Body of pancreas (tissue), 4 donors: ENCODE measurements around the gene PPIL1. TPM values are rescaled to one million over a fixed set of nuclear protein-coding genes. Genes with fewer than 3 reads are reported as not detected.

Experiments
- ATAC-seq: fragments of 150-250 bp; one replicate; pipeline ENCODE4 v1.9.1; 2016
- DNase-seq, 4 donors: peaks; one replicate each; pipeline ENCODE4 v3.0.0-alpha.2; 2019
- H3K27ac ChIP-seq, 4 donors: fragments of 200-600 bp; sonication (generic); 1 replicate in 3 of 4; 2 replicates in 1 of 4; pipeline versions ENCODE4 v1.5.1 to v1.6.1; 2016 to 2019; ENCODE audit warnings: mild to moderate bottlenecking in 1 of 4, mixed read lengths in 1 of 4, moderate library complexity in 1 of 4
- H3K27me3 ChIP-seq, 2 donors: fragments of 200-600 bp; sonication (generic); one replicate each; pipeline ENCODE4 v1.6.0; 2016; ENCODE audit warnings: mild to moderate bottlenecking in 1 of 2
- H3K36me3 ChIP-seq, 2 donors: fragments of 200-600 bp; sonication (generic); replicated peaks in 1 of 2; 2 replicates each; pipeline ENCODE4 v1.5.1; 2016; ENCODE audit warnings: low read depth in 2 of 2; ENCODE audit not compliant: insufficient read depth in 1 of 2
- H3K4me1 ChIP-seq: fragments of 200-600 bp; sonication (generic); one replicate; pipeline ENCODE4 v1.6.0; 2016
- H3K4me3 ChIP-seq, 2 donors: fragments of 200-600 bp; sonication (generic); 1 replicate in 1 of 2; 2 replicates in 1 of 2; pipeline ENCODE4 v1.5.1; 2016 to 2019
- H3K9me3 ChIP-seq, 3 donors: fragments of 200-600 bp; sonication (generic); 1 replicate in 2 of 3; 2 replicates in 1 of 3; pipeline ENCODE4 v1.5.1; 2016
- CTCF ChIP-seq, 7 experiments: fragments of 450-650 bp in 4 of 7; fragments of 200-600 bp in 3 of 7; sonication (generic) in 3 of 7; IDR thresholded peaks; one replicate each; pipeline ENCODE4 v1.5.1; 2016 to 2019; ENCODE audit warnings: antibody characterized with exemption in 7 of 7
- POLR2A ChIP-seq, 3 donors: fragments of 450-650 bp; IDR thresholded peaks; one replicate each; pipeline ENCODE4 v1.6.1; 2016; ENCODE audit warnings: antibody characterized with exemption in 3 of 3, mild to moderate bottlenecking in 2 of 3
- WGBS, 2 donors: methylation state at CpG; one replicate each; pipeline ENCODE4 v1.1.5; 2017; 5-methylcytosine and 5-hydroxymethylcytosine counted together
- intact Hi-C: fragments of 100-400 bp; cut with DNase I; formaldehyde crosslinking; loops from one replicate; pipeline ENCODE4 v1.15.1; 2023
- total RNA-seq, 2 donors: library from RNA; depleted of rRNA; stranded (reverse); fragments of >200 nt; gene quantifications; one replicate each; pipeline ENCODE4 v1.1.0, GENCODE V29; 2016

Gene PPIL1
- total RNA-seq, 2 donors from 2014 or later = 5.9 to 6.5 TPM

DNA sequence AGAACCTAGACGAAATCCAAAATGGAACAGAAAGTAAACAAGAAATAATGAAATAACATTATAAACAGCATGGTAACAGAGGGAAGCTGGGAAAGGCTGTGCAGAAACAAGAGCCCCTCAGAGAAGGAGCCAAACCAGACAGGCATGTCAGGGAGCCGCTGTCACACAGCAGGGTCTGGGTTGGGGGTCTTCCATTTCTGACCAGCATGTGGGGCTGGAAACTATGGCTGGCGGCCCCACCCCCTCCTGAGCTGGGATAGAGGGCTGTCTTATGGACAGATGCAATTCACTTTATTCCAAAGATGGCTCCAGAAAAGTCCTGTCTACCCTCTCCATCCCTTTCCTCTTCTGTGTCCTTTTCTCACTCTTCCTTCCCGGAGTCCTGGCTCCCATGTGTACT, 38.5 kb upstream of the PPIL1 start:
- peaks cover 0 to 2% of the 10 kb centered on the region in 2 donors for H3K36me3 ChIP-seq
- H3K4me3 ChIP-seq = no peak overlapping the region
- intact Hi-C loops = no loop called here
- DNase-seq (no peak), ATAC-seq (no peak)
- H3K27me3 ChIP-seq = no peaks in the 10 kb centered on the region
- WGBS, 2 donors = 71 to 85% methylated on average over 4 of the region's 4 CpGs
- no peak for TF ChIP-seq CTCF (IDR thresholded peaks at IDR 0.05)
- TF ChIP-seq POLR2A (IDR thresholded peaks at IDR 0.05) = no peak
- H3K9me3 ChIP-seq = no peaks in the 10 kb centered on the region
- peaks cover 20% of the 10 kb centered on the region for H3K4me1 ChIP-seq
- peak overlapping the region in 2 of 4 donors; percentile 21 to 47 for H3K27ac ChIP-seq

- peaks cover 0 to 2% of the 10 kb centered on the region in 2 donors for H3K36me3 ChIP-seq
- DNase-seq = no peak
- no peak for ATAC-seq
- H3K27me3 ChIP-seq = no peaks in the 10 kb centered on the region
- no peak overlapping the region for H3K27ac ChIP-seq
- no peak overlapping the region for H3K4me3 ChIP-seq
- TF ChIP-seq POLR2A (IDR thresholded peaks at IDR 0.05) = no peak
- TF ChIP-seq CTCF (IDR thresholded peaks at IDR 0.05) = no peak
- intact Hi-C loops = no loop called here
- no peaks in the 10 kb centered on the region for H3K9me3 ChIP-seq
- WGBS, 2 donors = 62 to 89% methylated on average over 8 of the region's 8 CpGs
- peaks cover 25% of the 10 kb centered on the region for H3K4me1 ChIP-seq
Measured at GRCh38 chr6:36912586-36912985, 38.0 kb upstream of the PPIL1 start.

DNA sequence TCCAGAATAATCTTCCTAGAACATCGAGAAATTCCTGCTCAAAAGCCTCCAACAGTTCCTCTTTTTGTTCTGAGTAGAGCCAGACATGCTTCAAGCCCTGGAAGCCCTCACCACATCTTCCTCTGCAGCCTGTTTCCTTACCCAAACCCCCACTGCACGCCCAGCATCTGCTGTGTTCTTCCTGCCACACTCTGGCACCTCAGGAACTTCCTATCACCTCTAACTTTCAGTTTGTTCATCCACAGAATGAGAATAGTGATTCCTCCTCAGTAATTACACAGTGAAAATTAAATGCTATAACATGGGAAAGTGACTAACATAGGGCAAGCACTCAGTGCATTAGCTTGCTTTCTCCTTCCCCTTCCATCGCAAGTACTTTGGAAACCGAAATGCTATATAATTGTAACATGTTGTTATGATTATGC, 37.4 kb upstream of the PPIL1 start:
- Histone ChIP-seq H3K27ac (no peak overlapping the region), H3K27me3 (no peaks in the 10 kb centered on the region), H3K4me1 (peaks cover 30% of the 10 kb centered on the region), H3K36me3 (peaks cover 0 to 2% of the 10 kb centered on the region in 2 donors), H3K4me3 (no peak overlapping the region), H3K9me3 (no peaks in the 10 kb centered on the region)
- TF ChIP-seq CTCF (IDR thresholded peaks at IDR 0.05) = no peak
- no peak for TF ChIP-seq POLR2A (IDR thresholded peaks at IDR 0.05)
- intact Hi-C loops = no loop called here
- peak in 1 of 4 donors; percentile 12 for DNase-seq
- 60 to 84% methylated on average over 4 of the region's 4 CpGs for WGBS, 2 donors
- ATAC-seq = no peak

GRCh38 chr6:36908747-36909146, 34.1 kb upstream of the PPIL1 start:
- Histone ChIP-seq H3K4me1 (peaks cover 45% of the 10 kb centered on the region), H3K9me3 (no peaks in the 10 kb centered on the region), H3K27ac (peak overlapping the region in 1 of 4 donors; percentile 83), H3K4me3 (no peak overlapping the region), H3K36me3 (no peaks in the 10 kb centered on the region), H3K27me3 (no peaks in the 10 kb centered on the region)
- no peak for DNase-seq
- intact Hi-C loops = no loop called here
- ATAC-seq = no peak
- TF ChIP-seq CTCF (IDR thresholded peaks at IDR 0.05) (no peak), POLR2A (IDR thresholded peaks at IDR 0.05) (no peak)
- 76 to 86% methylated on average over 2 of the region's 2 CpGs for WGBS, 2 donors

DNA sequence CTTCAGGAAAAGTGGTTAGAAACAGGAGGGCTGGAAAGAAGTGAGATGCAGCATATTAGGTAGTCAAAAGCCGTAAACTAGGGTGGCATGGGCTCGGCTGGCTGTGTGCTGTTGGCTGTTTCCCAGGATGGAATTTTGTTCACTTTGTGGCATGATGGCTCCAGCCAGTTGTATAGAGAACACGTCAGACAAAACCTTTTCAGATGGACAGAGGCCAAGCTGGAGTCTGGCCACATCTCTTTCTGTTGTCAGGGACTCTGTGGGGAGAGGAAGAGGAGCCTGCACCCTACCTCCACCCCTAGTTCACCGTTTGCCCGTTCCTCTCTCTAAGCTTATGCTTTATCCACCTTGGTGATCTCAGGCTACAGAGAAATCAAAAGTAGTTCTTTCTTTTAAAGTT, 33.2 kb upstream of the PPIL1 start:
- no peak for TF ChIP-seq POLR2A (IDR thresholded peaks at IDR 0.05)
- TF ChIP-seq CTCF (IDR thresholded peaks at IDR 0.05) = no peak
- Histone ChIP-seq H3K4me1 (peaks cover 39% of the 10 kb centered on the region), H3K27ac (peak overlapping the region; percentile 58 to 83 (median 66)), H3K4me3 (no peak overlapping the region), H3K27me3 (no peaks in the 10 kb centered on the region), H3K36me3 (peaks cover 0 to 2% of the 10 kb centered on the region in 2 donors), H3K9me3 (no peaks in the 10 kb centered on the region)
- intact Hi-C loops = no loop called here
- DNase-seq = peak; percentile 68 to 94 (median 82)
- peak; percentile 61 for ATAC-seq
- 6 to 9% methylated on average over 4 to 5 of the region's 5 CpGs for WGBS, 2 donors
